Fibroblast of villous mesenchyme (primary cell): Measurements from ENCODE around the gene RSF1. TPM values are rescaled to one million over a fixed set of nuclear protein-coding genes. Genes with fewer than 3 reads are reported as not detected.

ENCODE experiments used
- DNase-seq: peaks from one replicate; pipeline ENCODE4 v3.0.0-alpha.2; 2010; ENCODE audit warnings: low read depth
- H3K4me3 ChIP-seq: 2 replicates; pipeline ENCODE4 v1.5.1; 2011; ENCODE audit warnings: low read depth, mild to moderate bottlenecking, low read length
- total RNA-seq: library from RNA; depleted of rRNA; stranded (reverse); fragments of >200 nt; gene quantifications from 2 replicates; pipeline ENCODE4 v1.2.3, GENCODE V29; 2012
- TF ChIP-seq, protein P1 (sequence below): IDR thresholded peaks from 2 replicates; pipeline ENCODE4 v1.5.1; 2012; ENCODE audit warnings: low read depth, mild to moderate bottlenecking, low read length; ENCODE audit not compliant: insufficient read depth

Gene RSF1
- total RNA-seq, 1 donor: 46.2 TPM

DNA sequence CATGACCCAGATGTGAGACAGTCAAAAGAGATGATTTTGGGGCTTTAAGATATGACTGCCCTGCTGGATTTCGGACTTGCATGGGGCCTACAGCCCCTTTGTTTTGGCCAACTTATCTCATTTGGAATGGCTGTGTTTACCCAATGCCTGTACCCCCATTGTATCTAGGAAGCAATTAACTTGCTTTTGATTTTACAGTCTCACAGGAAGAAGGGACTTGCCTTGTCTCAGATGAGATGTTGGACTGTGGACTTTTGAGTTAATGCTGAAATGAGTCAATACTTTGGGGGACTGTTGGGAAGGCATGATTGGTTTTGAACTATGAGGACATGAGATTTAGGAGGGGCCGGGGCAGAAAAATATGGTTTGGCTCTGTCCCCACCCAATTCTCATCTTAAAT, 88.4 kb downstream of the RSF1 start:
- no peak overlapping the region for H3K4me3 ChIP-seq
- TF ChIP-seq, protein P1, sequence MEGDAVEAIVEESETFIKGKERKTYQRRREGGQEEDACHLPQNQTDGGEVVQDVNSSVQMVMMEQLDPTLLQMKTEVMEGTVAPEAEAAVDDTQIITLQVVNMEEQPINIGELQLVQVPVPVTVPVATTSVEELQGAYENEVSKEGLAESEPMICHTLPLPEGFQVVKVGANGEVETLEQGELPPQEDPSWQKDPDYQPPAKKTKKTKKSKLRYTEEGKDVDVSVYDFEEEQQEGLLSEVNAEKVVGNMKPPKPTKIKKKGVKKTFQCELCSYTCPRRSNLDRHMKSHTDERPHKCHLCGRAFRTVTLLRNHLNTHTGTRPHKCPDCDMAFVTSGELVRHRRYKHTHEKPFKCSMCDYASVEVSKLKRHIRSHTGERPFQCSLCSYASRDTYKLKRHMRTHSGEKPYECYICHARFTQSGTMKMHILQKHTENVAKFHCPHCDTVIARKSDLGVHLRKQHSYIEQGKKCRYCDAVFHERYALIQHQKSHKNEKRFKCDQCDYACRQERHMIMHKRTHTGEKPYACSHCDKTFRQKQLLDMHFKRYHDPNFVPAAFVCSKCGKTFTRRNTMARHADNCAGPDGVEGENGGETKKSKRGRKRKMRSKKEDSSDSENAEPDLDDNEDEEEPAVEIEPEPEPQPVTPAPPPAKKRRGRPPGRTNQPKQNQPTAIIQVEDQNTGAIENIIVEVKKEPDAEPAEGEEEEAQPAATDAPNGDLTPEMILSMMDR: no peak
- no peak for DNase-seq

DNA sequence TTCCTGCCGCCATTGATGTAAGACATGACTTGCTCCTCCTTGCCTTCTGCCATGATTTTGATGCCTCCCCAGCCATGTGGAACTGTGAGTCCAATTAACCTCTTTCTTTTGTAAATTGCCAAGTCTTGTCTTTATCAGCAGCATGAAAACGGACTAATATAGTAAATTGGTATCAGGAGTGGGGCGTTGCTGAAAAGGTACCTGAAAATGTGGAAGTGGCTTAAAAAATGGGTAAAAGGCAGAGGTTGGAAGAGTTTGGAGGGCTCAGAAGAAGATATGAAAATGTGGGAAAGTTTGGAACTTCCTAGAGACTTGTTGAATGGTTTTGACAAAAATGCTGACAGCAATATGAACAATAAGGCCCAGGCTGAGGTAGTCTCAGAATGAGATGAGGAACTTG, 89.7 kb downstream of the RSF1 start:
- no peak for DNase-seq
- TF ChIP-seq, protein P1: no peak
- no peak overlapping the region for H3K4me3 ChIP-seq

DNA sequence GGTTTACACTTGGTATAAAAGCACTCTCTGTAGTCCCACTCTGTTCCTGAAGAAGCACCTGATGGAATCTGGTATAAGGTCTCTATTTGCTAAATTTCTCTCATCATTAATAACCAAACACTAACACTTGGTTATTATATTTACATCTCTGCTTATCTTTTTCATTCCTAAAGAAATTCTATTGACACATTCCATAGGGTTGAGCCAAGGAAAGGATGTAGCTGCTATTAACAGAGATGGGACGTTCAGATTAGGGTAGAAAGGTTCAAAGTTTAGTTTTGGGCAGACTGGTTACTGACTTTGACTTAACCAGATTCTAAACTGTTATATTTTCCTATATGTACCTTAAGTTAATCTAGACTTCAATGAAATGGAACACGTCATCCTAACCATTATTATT, 91.5 kb downstream of the RSF1 start:
- no peak for DNase-seq
- H3K4me3 ChIP-seq: no peak overlapping the region
- TF ChIP-seq, protein P1: no peak

DNA sequence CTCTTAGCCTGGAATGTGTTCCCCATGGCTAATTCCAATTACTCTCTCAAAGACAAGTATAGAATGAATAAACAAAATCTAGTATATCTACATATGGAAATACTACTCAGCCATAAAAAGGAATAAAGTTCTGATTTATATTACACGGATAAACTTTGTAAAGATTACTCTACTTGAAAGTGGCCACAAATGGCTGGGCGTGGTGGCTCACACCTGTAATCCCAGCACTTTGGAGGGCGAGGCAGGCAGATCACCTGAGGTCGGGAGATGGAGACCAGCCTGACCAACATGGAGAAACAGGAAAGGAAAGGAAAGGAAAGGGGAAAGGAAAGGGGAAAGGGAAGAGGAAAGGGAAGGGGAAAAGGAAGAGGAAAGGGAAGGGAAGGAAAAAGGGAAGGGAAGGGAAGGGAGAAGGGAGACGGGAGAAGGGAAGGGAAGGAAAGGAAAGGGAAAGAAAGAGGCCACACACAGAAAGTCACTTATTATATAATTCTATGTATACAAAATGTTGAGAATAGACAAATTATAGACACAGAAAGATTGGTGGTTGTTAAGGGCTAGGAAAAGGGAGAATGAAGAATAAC, 92.2 kb downstream of the RSF1 start:
- DNase-seq: no peak
- H3K4me3 ChIP-seq: no peak overlapping the region
- TF ChIP-seq, protein P1: no peak

DNA sequence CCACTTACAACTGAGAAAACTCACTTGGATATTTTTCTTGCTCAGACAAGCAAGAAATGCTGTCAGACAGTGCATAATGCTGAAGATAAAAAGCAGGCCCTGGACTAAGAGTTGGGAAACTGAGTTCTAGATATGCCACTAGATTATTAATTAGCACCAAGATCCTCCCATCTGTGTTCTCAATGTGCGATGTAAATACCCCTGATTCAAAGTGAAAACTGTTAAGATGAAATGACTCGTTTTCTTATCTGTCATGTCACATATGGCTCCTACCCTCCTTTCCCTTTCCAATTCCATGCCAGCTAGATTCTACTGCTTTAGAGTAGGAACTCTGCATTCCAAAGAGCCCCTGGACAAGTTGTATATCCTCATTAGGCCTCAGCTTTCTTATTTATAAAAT, 94.0 kb downstream of the RSF1 start:
- no peak for DNase-seq
- TF ChIP-seq, protein P1: no peak
- H3K4me3 ChIP-seq: no peak overlapping the region

DNA sequence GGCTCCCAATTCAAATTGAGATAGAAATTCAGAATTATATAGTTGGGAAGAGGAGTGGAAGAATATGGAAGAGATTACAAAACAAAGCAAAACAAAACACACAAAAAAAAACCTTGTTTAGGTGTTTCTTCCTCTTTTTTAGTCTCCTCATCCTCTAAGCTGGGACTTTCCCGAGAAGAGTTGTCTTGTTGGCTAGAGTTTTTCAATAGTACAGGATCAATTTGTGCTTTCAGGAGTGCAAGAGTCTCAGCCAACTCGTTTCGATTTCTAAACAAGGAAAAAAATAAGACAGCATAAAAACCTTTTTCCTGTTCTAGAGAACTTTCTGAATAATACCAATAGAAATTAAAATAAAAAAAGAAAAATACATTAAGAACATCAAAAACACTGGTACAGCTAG, 95.1 kb downstream of the RSF1 start:
- H3K4me3 ChIP-seq: no peak overlapping the region
- DNase-seq: no peak
- TF ChIP-seq, protein P1: no peak

DNA sequence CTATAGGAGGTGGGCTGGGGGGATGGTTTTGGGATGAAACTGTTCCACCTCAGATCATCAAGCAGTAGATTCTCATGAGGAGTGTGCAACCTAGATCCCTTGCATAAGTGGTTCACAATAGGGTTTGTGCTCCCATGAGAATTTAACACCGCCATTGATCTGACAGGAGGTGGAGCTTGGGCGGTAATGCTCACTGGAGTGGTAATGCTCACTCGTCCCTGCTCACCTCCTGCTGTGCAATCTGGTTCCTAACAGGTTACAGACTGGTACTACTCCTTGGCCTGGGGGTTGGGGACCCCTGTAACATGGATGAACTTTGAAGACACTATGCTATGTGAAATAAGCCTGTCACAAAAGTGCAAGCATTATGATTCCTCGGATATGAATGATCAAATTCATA, 95.9 kb downstream of the RSF1 start:
- TF ChIP-seq, protein P1: no peak
- no peak for DNase-seq
- H3K4me3 ChIP-seq: no peak overlapping the region
